ENCODE measurements around the gene ALS2.

- TF ChIP-seq JUND (IDR thresholded peaks at IDR 0.05) (no peak), RAD21 (IDR thresholded peaks at IDR 0.05) (no peak), CTCF (IDR thresholded peaks at IDR 0.05; ENCODE audit: low read depth, low read length, missing input control) (no peak), EGR1 (IDR thresholded peaks at IDR 0.05; ENCODE audit: low read depth in 2 of 2) (no peak), MAX (IDR thresholded peaks at IDR 0.05) (no peak), ZBTB33 (IDR thresholded peaks at IDR 0.05) (no peak), TAF1 (conservative IDR thresholded peaks at IDR 0.05) (no peak), RXRA (IDR thresholded peaks at IDR 0.05) (no peak), FOXA1 (IDR thresholded peaks at IDR 0.05) (no peak), ATF3 (IDR thresholded peaks at IDR 0.05) (no peak)
- TF ChIP-seq, protein P1, sequence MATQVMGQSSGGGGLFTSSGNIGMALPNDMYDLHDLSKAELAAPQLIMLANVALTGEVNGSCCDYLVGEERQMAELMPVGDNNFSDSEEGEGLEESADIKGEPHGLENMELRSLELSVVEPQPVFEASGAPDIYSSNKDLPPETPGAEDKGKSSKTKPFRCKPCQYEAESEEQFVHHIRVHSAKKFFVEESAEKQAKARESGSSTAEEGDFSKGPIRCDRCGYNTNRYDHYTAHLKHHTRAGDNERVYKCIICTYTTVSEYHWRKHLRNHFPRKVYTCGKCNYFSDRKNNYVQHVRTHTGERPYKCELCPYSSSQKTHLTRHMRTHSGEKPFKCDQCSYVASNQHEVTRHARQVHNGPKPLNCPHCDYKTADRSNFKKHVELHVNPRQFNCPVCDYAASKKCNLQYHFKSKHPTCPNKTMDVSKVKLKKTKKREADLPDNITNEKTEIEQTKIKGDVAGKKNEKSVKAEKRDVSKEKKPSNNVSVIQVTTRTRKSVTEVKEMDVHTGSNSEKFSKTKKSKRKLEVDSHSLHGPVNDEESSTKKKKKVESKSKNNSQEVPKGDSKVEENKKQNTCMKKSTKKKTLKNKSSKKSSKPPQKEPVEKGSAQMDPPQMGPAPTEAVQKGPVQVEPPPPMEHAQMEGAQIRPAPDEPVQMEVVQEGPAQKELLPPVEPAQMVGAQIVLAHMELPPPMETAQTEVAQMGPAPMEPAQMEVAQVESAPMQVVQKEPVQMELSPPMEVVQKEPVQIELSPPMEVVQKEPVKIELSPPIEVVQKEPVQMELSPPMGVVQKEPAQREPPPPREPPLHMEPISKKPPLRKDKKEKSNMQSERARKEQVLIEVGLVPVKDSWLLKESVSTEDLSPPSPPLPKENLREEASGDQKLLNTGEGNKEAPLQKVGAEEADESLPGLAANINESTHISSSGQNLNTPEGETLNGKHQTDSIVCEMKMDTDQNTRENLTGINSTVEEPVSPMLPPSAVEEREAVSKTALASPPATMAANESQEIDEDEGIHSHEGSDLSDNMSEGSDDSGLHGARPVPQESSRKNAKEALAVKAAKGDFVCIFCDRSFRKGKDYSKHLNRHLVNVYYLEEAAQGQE (IDR thresholded peaks at IDR 0.05) = no peak
Measured at GRCh38 chr2:201746551-201746950, 34.2 kb downstream of the ALS2 start.
